NOMO-1 treated with DMSO at 0.1 percent for 48 hours (cell line): Measurements from ENCODE around the gene KLK13.
A peak's percentile ranks its signal among the peaks of the same experiment; 100 is the strongest.

ENCODE experiments used
- DNase-seq: peaks from one replicate; lab custom pipeline; 2025; ENCODE audit not compliant: unreplicated experiment; lab: John Stamatoyannopoulos, UW

The KLK13 gene

GRCh38 chr19:51065221-51065960, 499 bp upstream of the KLK13 start:
- DNase-seq: no peak

GRCh38 chr19:51063664-51064063, 1.2 kb downstream of the KLK13 start:
- DNase-seq: no peak

DNA sequence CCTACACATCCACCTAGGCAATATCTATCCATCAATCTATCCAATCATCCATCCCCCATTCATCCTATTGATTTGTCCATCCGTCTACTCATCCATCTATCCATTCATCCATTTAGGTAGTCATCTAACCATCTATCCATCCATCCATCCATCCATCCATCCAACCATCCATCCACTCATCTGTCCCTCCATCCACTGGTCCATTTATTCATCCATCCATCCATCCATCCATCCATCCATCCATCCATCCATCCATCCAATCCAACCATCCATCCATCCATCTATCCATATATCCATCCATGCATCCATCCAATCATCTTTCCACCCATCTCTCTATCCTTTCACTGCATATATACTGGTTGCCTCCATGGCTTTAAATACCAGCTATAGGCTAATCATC, 3.9 kb downstream of the KLK13 start:
- no peak for DNase-seq

GRCh38 chr19:51060336-51060735, 4.6 kb downstream of the KLK13 start:
- no peak for DNase-seq

DNA sequence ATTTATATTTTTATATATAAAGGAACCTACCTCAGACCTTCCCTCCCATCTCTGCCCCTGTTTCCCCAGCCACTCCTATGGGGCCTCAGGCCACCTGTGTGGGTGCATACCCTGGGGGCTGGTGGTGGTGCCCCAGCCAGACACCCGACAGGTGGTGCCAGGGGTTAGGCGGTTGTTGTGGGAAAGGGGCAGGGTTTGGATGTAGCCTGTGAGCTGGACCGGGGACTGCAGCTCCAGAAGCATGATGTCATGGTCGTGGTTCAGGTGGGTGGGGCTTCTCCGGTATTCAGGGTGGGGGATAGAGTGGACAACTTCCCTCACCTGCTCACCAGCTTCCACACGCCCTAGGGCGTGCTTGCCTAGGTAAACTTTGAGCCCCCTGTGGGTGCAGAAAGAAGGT, 5.2 kb downstream of the KLK13 start:
- DNase-seq: no peak

GRCh38 chr19:51055866-51056265, 9.0 kb downstream of the KLK13 start:
- no peak for DNase-seq

GRCh38 chr19:51047031-51047335, 17.9 kb downstream of the KLK13 start:
- no peak for DNase-seq

DNA sequence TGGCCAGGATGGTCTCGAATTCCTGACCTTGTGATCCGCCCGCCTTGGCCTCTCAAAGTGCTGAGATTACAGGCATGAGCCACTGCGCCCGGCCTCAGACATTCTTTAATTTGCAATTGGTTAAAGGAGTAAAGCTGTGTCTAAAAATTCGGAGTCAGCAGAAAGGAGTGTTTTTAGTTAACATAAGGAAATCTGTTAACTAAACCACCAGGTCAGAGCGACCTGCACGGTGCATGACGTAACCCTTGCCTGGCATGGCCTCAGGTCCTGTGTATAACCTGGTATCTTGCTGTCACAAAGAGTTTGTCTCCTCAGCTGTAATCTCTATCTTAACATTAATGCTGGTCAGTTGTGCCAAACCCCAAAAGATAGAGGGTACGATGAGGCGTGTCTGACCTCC, 20.6 kb downstream of the KLK13 start:
- no peak for DNase-seq

- DNase-seq: no peak
Observed at GRCh38 chr19:51043497-51043896, 21.4 kb downstream of the KLK13 start.

DNA sequence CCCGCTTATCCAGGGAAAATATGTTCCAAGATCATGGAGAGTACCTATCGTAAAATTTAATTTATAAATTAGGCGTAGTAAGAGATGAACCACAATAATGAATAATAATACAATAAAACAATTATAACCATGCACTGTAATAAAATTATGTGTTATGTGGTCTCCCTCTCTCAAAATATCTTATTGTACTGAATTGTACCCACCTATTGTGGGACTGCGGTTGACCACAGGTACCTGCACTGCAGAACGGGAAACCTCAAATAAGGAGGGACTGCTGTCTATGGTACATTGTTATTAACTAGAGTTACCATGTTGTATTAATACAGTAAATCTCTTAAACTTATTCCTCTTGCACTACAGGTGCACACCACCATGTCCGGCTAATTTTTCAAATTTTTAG, 24.7 kb downstream of the KLK13 start:
- no peak for DNase-seq

DNA sequence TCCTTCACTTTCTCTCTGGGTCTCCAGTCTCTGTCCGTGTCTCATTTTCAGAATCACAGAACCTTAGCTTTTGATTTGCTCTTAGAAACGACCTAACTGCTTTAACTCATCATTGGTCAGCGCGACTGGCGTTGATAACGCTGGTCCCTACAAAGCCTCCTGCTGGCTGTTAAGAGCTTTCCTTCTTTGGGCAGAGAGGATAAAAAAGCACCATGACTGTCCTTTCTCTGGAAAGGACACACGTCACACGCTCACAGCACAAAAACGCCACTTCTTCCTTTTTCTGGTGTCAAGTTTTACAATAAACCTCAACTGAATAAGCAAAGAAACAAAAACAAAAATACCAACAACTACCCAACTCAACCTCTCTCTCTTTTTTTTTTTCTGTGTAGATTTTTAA, 28.4 kb downstream of the KLK13 start:
- no peak for DNase-seq

- no peak for DNase-seq
Observed at GRCh38 chr19:51034704-51035103, 30.2 kb downstream of the KLK13 start, which contains the start of gene KLK12. TSS of gene KLK12 (minus strand) at chr19:51035002. CDS start at chr19:51034621, 381 bp downstream.

- DNase-seq: no peak
Observed at GRCh38 chr19:51031880-51032225, 33.0 kb downstream of the KLK13 start.

- DNase-seq: no peak
Observed at GRCh38 chr19:51031220-51031879, 33.5 kb downstream of the KLK13 start.

GRCh38 chr19:51030631-51031030, 34.3 kb downstream of the KLK13 start:
- DNase-seq: no peak

- no peak for DNase-seq
Observed at GRCh38 chr19:51029718-51030117, 35.2 kb downstream of the KLK13 start.

DNA sequence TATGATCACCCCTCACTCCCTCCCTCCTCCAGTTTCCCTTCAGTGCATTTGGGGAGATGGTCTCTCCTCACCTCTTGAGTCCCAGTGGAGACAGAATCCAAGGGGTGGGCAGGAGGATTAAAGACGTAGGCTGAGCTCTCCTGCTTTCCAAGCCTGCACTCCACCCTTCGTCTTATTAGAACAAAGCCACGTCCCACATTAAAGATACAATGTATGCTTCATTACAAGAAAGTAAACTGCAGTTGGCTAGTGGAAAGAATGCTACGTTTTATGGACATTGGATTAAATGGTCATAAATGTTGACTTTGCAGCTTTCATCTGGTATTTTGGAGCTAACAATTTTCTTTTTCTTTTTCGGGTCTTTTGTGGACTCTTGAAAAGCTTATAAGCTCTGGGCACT, 37.0 kb downstream of the KLK13 start:
- peak; percentile 55 for DNase-seq

DNA sequence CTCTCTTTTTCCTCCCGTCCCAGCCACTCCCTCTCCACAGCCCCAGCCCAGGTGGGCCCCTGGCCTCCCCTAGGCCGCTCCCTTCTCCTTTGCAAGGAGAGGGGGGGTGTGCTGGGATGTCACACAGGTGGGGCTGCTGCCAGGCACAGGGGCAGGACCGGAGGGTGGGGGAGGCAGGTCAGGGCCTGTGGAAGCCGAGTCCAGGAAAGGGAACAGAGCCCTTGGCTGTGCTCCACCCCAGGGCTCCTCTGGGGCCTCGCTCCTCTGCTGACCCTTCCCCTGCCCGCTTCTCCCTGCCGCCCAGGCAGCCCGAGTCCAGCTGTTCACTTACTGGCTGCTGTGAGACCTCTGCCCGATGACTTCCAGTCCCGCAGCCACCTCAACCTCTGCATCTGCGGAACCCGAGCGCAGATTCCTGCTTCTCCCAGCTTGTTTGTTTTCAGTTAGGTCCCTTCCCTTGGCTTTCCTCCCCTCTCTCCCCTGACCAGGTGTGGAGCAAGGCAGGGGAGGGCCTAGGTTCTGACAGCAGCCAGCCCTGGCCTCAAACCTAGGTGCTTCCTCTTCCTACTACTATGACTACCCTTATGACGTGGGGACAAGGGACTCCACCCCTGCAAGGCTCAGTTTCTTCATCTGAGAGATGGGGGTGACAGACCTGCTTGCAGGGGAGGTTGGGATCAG, 37.6 kb downstream of the KLK13 start:
- no peak for DNase-seq

DNA sequence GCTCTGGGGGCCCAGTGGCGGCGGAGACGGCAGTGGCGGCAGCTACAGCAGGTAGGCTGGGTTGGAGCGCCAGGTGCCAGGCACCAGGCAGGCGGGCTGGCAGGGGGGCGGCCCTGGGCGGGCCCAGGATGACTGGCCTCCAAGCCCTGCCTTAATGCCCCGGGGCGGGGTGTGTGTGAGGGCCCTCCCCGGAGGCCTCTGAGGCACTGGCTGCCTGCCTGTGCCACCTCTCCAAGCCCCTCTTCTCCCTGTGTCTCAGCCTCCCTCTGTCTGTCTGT, 38.4 kb downstream of the KLK13 start, which contains the start of gene KLK11:
TSS of gene KLK11 (minus strand) at position 63 of the 278 bp plus-strand sequence. CDS start 985 bp downstream, outside the sequence.
- no peak for DNase-seq

DNA sequence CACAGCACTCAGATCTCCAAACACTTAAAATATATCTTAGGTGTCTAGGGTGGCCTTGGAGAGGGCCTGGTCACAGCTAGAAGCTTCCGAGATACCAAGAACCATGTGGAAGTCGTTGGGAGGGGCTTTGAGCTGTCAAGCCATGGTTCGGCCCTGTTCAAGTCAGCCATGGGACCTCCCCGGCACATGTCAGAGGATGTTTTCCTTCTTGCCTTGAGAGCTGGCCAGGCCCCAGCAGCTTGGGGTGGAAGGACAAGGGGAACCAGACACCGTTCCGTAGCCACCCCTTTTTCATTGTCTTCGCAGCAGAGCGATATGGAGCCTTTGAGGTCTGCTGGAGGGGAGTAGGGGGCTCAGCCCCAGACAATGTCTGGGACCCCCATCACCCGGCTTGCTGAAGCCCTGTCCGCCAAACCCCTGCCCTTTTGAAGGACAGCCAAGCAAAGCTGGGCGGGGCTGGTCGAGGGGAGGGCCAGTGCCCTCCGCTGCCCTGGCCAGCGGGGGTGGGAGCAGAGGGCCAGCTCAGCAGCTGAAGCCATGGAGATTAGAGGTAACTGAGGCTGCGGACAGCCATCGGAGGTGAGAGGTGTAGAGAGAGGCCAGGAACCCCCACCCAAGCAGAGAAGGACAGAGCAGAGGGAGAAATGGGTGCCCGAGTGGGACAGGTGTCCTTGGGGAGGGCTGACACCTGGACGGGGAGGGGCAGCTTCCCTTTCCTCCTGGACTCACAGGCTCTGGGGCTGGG, 38.9 kb downstream of the KLK13 start:
- DNase-seq: no peak

DNA sequence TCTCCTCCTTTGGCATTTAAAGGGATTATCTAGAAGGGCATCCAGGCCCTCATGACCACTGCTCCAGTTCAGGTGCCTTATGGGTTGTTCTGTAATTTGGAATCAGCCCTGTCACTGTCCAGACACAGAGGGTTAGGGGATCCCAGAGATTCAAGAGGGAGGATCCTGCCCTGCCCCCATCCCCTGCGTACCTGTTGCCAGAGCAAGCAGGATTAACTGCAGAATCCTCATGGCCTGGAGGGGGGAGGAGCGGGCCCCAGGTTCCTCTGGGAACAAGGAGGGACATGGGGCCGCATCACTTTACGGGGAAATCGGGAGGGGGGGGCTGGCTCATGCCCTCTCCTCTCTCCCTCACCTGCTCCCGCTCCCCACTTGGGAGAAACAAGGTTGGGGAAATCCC, 39.5 kb downstream of the KLK13 start:
- DNase-seq: no peak

- DNase-seq: no peak
Observed at GRCh38 chr19:51024924-51025323, 40.0 kb downstream of the KLK13 start.
